H9 (cell line): ENCODE measurements around the gene COL27A1. TPM values are rescaled to one million over a fixed set of nuclear protein-coding genes. Genes with fewer than 3 reads are reported as not detected.

Experiments used
- DNase-seq: peaks from one replicate; pipeline ENCODE4 v3.0.0-alpha.2; 2017
- H2AFZ ChIP-seq: one replicate; pipeline ENCODE4 v1.6.1; 2013; ENCODE audit warnings: mild to moderate bottlenecking, low read length, control low read depth, moderate library complexity
- H2AK5ac ChIP-seq: 2 replicates; pipeline ENCODE4 v1.6.1; 2013; ENCODE audit warnings: low read length, control low read depth, mixed read lengths; ENCODE audit not compliant: insufficient read length
- H2BK120ac ChIP-seq: one replicate; pipeline ENCODE4 v1.6.1; 2013; ENCODE audit warnings: low read depth, mild to moderate bottlenecking, low read length, control low read depth, inconsistent platforms; ENCODE audit not compliant: poor library complexity, severe bottlenecking
- H2BK12ac ChIP-seq: 2 replicates; pipeline ENCODE4 v1.6.1; 2013; ENCODE audit warnings: low read length, control low read depth, mixed read lengths, low read depth; ENCODE audit not compliant: insufficient read length
- H2BK15ac ChIP-seq: 2 replicates; pipeline ENCODE4 v1.6.1; 2013; ENCODE audit warnings: low read depth, low read length, control low read depth
- H2BK20ac ChIP-seq: one replicate; pipeline ENCODE4 v1.6.1; 2013; ENCODE audit warnings: low read depth, mild to moderate bottlenecking, low read length, control low read depth, inconsistent platforms; ENCODE audit not compliant: poor library complexity, severe bottlenecking
- H2BK5ac ChIP-seq: 2 replicates; pipeline ENCODE4 v1.6.1; 2013; ENCODE audit warnings: low read length, control low read depth, mixed read lengths; ENCODE audit not compliant: insufficient read length
- H3K14ac ChIP-seq: 2 replicates; pipeline ENCODE4 v1.6.1; 2013; ENCODE audit warnings: low read length, control low read depth; ENCODE audit not compliant: insufficient read depth
- H3K18ac ChIP-seq: 2 replicates; pipeline ENCODE4 v1.6.1; 2013; ENCODE audit warnings: low read depth, mild to moderate bottlenecking, mixed read lengths, low read length, control low read depth; ENCODE audit not compliant: insufficient read length
- H3K23ac ChIP-seq: 2 replicates; pipeline ENCODE4 v1.6.1; 2013; ENCODE audit warnings: low read length, control low read depth, mixed read lengths, low read depth; ENCODE audit not compliant: insufficient read length
- H3K23me2 ChIP-seq: 2 replicates; pipeline ENCODE4 v1.6.1; 2013; ENCODE audit warnings: low read depth, mild to moderate bottlenecking, mixed read lengths, low read length, control low read depth; ENCODE audit not compliant: insufficient read length, poor library complexity, severe bottlenecking
- H3K27ac ChIP-seq: 2 replicates; pipeline ENCODE4 v1.5.1; 2013; ENCODE audit warnings: low read length, control low read depth, mixed read lengths, low read depth; ENCODE audit not compliant: insufficient read length
- H3K27me3 ChIP-seq: 2 replicates; pipeline ENCODE4 v1.6.1; 2013; ENCODE audit warnings: low read length, control low read depth, inconsistent platforms; ENCODE audit not compliant: insufficient read depth
- H3K4ac ChIP-seq: 2 replicates; pipeline ENCODE4 v1.6.1; 2013; ENCODE audit warnings: low read depth, mild to moderate bottlenecking, control low read depth, inconsistent platforms, low read length, moderate library complexity
- H3K4me1 ChIP-seq: 2 replicates; pipeline ENCODE4 v1.6.1; 2013; ENCODE audit warnings: low read length, control low read depth, inconsistent platforms; ENCODE audit not compliant: insufficient read depth
- H3K4me2 ChIP-seq: 2 replicates; pipeline ENCODE4 v1.6.1; 2013; ENCODE audit warnings: low read length, control low read depth, mixed read lengths; ENCODE audit not compliant: insufficient read length, insufficient read depth
- H3K56ac ChIP-seq: 2 replicates; pipeline ENCODE4 v1.6.1; 2013; ENCODE audit warnings: low read depth, mild to moderate bottlenecking, mixed read lengths, low read length, control low read depth; ENCODE audit not compliant: insufficient read length
- H3K79me1 ChIP-seq: 2 replicates; pipeline ENCODE4 v1.6.1; 2013; ENCODE audit warnings: low read depth, mild to moderate bottlenecking, moderate library complexity, low read length, control low read depth, inconsistent platforms; ENCODE audit not compliant: insufficient read depth, poor library complexity, severe bottlenecking
- H3K79me2 ChIP-seq: 2 replicates; pipeline ENCODE4 v1.6.1; 2013; ENCODE audit warnings: low read length, control low read depth, inconsistent platforms; ENCODE audit not compliant: insufficient read depth
- H3K9ac ChIP-seq: 2 replicates; pipeline ENCODE4 v1.6.1; 2013; ENCODE audit warnings: low read length, control low read depth, mixed read lengths; ENCODE audit not compliant: insufficient read length; ENCODE audit errors: extremely low read depth
- H3K9me3 ChIP-seq: one replicate; pipeline ENCODE4 v1.6.1; 2013; ENCODE audit warnings: low read depth, low read length, inconsistent platforms; ENCODE audit not compliant: control insufficient read depth
- H3T11ph ChIP-seq: one replicate; pipeline ENCODE4 v1.6.1; 2013; ENCODE audit warnings: mild to moderate bottlenecking, low read length, control low read depth, inconsistent platforms
- H4K20me1 ChIP-seq: one replicate; pipeline ENCODE4 v1.6.1; 2013; ENCODE audit not compliant: control insufficient read depth, insufficient read length, insufficient read depth
- H4K5ac ChIP-seq: 2 replicates; pipeline ENCODE4 v1.6.1; 2013; ENCODE audit warnings: low read depth, mild to moderate bottlenecking, mixed read lengths, low read length, control low read depth; ENCODE audit not compliant: insufficient read length
- H4K8ac ChIP-seq: replicated peaks from 2 replicates; pipeline ENCODE4 v1.6.1; 2013; ENCODE audit warnings: low read length, control low read depth, mixed read lengths, low read depth; ENCODE audit not compliant: insufficient read length
- H4K91ac ChIP-seq: 2 replicates; pipeline ENCODE4 v1.6.1; 2013; ENCODE audit warnings: low read depth, mild to moderate bottlenecking, moderate library complexity, mixed read lengths, low read length, control low read depth; ENCODE audit not compliant: insufficient read length
- H3K27ac Mint-ChIP-seq, 3 experiments: 2 replicates in 2 of 3; 3 replicates in 1 of 3; pipeline ENCODE4 v1.8.0; 2020 to 2021; ENCODE audit warnings: mixed read lengths in 3 of 3, mild to moderate bottlenecking in 1 of 3, moderate library complexity in 1 of 3
- H3K27me3 Mint-ChIP-seq: 2 replicates; pipeline ENCODE4 v1.8.0; 2021; ENCODE audit warnings: low read depth, mild to moderate bottlenecking, moderate library complexity, mixed read lengths
- H3K36me3 Mint-ChIP-seq, 3 experiments: 2 replicates in 2 of 3; 3 replicates in 1 of 3; pipeline ENCODE4 v1.8.0; 2020 to 2021; ENCODE audit warnings: low read depth in 3 of 3, mixed read lengths in 3 of 3; ENCODE audit not compliant: insufficient read depth in 1 of 3
- H3K4me1 Mint-ChIP-seq, 2 experiments: 2 replicates each; pipeline ENCODE4 v1.8.0; 2020; ENCODE audit warnings: mixed read lengths in 2 of 2
- H3K4me3 Mint-ChIP-seq, 2 experiments: 2 replicates in 1 of 2; 3 replicates in 1 of 2; pipeline ENCODE4 v1.8.0; 2020 to 2021; ENCODE audit warnings: mild to moderate bottlenecking in 2 of 2, mixed read lengths in 2 of 2, moderate library complexity in 1 of 2
- H3K9me3 Mint-ChIP-seq, 2 experiments: 2 replicates in 1 of 2; 3 replicates in 1 of 2; pipeline ENCODE4 v1.8.0; 2020; ENCODE audit warnings: mild to moderate bottlenecking in 2 of 2, mixed read lengths in 2 of 2, moderate library complexity in 1 of 2
- WGBS: extraction: QIAGEN DNeasy Blood & Tissue Kit; methylation state at CpG from one replicate; pipeline ENCODE4 v1.1.7; 2013; ENCODE audit warnings: missing lambda C conversion rate, low lambda C conversion rate, mixed read lengths; ENCODE audit not compliant: insufficient read length; ENCODE audit errors: extremely low coverage; 5-methylcytosine and 5-hydroxymethylcytosine counted together
- total RNA-seq: library from RNA; stranded (reverse); gene quantifications from 2 replicates; pipeline ENCODE4 v1.2.1, GENCODE V29; 2021
- TF ChIP-seq, protein P1 (sequence below): fragments of 200-600 bp; sonication (generic); conservative IDR thresholded peaks from 3 replicates; pipeline ENCODE4 v1.8.0; 2021; ENCODE audit warnings: antibody characterized with exemption, mild to moderate bottlenecking

The COL27A1 gene
- total RNA-seq, 1 experiment from 2014 or later = 17.9 TPM

DNA sequence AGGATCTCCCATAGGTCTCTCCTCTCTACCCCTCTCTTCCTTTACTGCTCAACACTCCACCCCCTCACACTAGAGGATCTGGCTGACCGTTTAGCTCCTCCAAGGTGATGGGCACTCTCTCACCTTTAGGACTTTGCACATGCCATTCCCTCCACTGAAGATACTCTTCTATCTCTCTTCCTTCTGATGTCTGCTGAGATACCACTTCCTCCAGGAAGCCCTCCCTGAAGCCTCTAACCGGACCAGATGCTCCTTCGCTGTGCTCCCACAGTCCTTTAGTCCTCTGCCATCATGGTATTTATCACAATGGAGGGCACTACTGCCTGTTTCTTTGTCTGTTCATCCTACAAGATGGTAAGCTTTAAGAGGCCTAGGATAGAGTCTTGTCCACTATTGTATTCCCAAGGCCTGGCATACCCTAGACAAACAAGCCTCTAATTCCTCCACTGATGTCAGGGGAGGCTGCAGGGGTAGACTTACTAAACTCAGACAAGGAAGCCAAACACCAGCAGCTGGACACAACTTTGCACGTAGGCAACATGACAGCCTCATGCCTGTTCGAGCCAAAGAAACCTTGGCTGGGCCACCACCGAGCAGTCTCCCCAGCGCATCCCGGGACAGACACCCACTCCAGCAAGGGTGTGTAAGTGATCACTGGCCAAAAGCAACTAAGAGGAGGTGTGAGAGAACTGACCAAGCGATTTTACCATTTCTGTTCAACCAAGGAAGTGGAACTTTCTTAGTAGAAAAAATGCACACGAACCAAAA, 194.6 kb downstream of the COL27A1 start:
- H3K23ac ChIP-seq = no peak overlapping the region
- no peak overlapping the region for H3K14ac ChIP-seq
- H2BK5ac ChIP-seq = no peak overlapping the region
- H2AFZ ChIP-seq = no peak overlapping the region
- no peak overlapping the region for H2BK15ac ChIP-seq
- H4K5ac ChIP-seq = no peak overlapping the region
- TF ChIP-seq, protein P1, sequence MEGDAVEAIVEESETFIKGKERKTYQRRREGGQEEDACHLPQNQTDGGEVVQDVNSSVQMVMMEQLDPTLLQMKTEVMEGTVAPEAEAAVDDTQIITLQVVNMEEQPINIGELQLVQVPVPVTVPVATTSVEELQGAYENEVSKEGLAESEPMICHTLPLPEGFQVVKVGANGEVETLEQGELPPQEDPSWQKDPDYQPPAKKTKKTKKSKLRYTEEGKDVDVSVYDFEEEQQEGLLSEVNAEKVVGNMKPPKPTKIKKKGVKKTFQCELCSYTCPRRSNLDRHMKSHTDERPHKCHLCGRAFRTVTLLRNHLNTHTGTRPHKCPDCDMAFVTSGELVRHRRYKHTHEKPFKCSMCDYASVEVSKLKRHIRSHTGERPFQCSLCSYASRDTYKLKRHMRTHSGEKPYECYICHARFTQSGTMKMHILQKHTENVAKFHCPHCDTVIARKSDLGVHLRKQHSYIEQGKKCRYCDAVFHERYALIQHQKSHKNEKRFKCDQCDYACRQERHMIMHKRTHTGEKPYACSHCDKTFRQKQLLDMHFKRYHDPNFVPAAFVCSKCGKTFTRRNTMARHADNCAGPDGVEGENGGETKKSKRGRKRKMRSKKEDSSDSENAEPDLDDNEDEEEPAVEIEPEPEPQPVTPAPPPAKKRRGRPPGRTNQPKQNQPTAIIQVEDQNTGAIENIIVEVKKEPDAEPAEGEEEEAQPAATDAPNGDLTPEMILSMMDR = no peak
- WGBS = no CpG with 5 or more reads among the region's 10 CpGs
- DNase-seq = no peak
- no peaks in the 10 kb centered on the region for H3K9me3 ChIP-seq
- H3K23me2 ChIP-seq = no peaks in the 10 kb centered on the region
- H4K91ac ChIP-seq = no peak overlapping the region
- no peak overlapping the region for H2BK20ac ChIP-seq
- no peak overlapping the region for H3K56ac ChIP-seq
- no peaks in the 10 kb centered on the region for H3K79me1 ChIP-seq
- no peak overlapping the region for H3K18ac ChIP-seq
- Mint-ChIP-seq H3K36me3 (peaks cover 35 to 64% (median 52%) of the 10 kb centered on the region in 3 experiments; a peak in 6 of 7 replicates), H3K9me3 (no peaks in the 10 kb centered on the region), H3K4me3 (no peak overlapping the region), H3K27me3 (no peaks in the 10 kb centered on the region; the same call in 1 of the 2 replicates), H3K27ac (peak overlapping the region; percentile 29 to 98 (median 86); a peak in 6 of 7 replicates), H3K4me1 (peaks cover 14 to 20% of the 10 kb centered on the region in 2 experiments)
- H3K79me2 ChIP-seq = no peaks in the 10 kb centered on the region
- H3K4ac ChIP-seq = no peak overlapping the region
- H2BK120ac ChIP-seq = no peak overlapping the region
- H2BK12ac ChIP-seq = no peak overlapping the region
- no peaks in the 10 kb centered on the region for H3K27me3 ChIP-seq
- no peak overlapping the region for H3T11ph ChIP-seq
- no peak overlapping the region for H3K4me2 ChIP-seq
- no peak overlapping the region for H3K9ac ChIP-seq
- no peak overlapping the region for H4K8ac ChIP-seq
- H3K4me1 ChIP-seq = peaks cover 4% of the 10 kb centered on the region
- no peaks in the 10 kb centered on the region for H4K20me1 ChIP-seq
- no peak overlapping the region for H2AK5ac ChIP-seq
- no peak overlapping the region for H3K27ac ChIP-seq
